Spinal cord (tissue), 10 donors: ENCODE results near the gene CALY. TPM values are rescaled to one million over a fixed set of nuclear protein-coding genes. Genes with fewer than 3 reads are reported as not detected.

Source experiments
- DNase-seq, 6 donors: peaks; one replicate each; pipeline versions ENCODE4 v3.0.0 to v3.0.0-alpha.2; 2013 to 2015; ENCODE audit warnings: low spot score in 6 of 6, low read depth in 4 of 6
- H3K27ac ChIP-seq: one replicate; pipeline ENCODE4 v1.5.1; 2013; ENCODE audit warnings: low read depth, low read length, control low read depth
- H3K27me3 ChIP-seq: one replicate; pipeline ENCODE4 v1.6.1; 2013; ENCODE audit warnings: low read length; ENCODE audit not compliant: control insufficient read depth, insufficient read depth
- H3K36me3 ChIP-seq: one replicate; pipeline ENCODE4 v1.6.1; 2013; ENCODE audit warnings: low read length; ENCODE audit not compliant: control insufficient read depth, insufficient read depth
- H3K4me1 ChIP-seq: one replicate; pipeline ENCODE4 v1.6.1; 2013; ENCODE audit warnings: low read length; ENCODE audit not compliant: control insufficient read depth, insufficient read depth
- H3K4me3 ChIP-seq: one replicate; pipeline ENCODE4 v1.5.1; 2013; ENCODE audit warnings: low read depth, low read length, control low read depth
- H3K9me3 ChIP-seq: one replicate; pipeline ENCODE4 v1.6.1; 2013; ENCODE audit warnings: low read length; ENCODE audit not compliant: control insufficient read depth, insufficient read depth
- WGBS: methylation state at CpG from one replicate; pipeline ENCODE4 v1.1.5; 2013; ENCODE audit warnings: missing lambda C conversion rate; ENCODE audit not compliant: insufficient coverage; 5-methylcytosine and 5-hydroxymethylcytosine counted together
- polyA plus RNA-seq, 2 donors: library from polyadenylated mRNA; unstranded; fragments of 120-200 nt; gene quantifications; one replicate each; pipeline ENCODE4 v1.2.1, GENCODE V29; 2013; ENCODE audit not compliant: insufficient read length in 2 of 2
- total RNA-seq, 2 donors: library from RNA; depleted of rRNA in 1 of 2; stranded (reverse); fragments of 120-200 nt in 1 of 2; fragments of >200 nt in 1 of 2; gene quantifications; one replicate each; pipeline versions ENCODE4 v1.2.3 to v1.2.4, GENCODE V29; 2013 to 2014
- donor health status: healthy.

Gene CALY
- total and polyA plus RNA-seq, 4 donors = 15.9 to 251 (median 127) TPM

- Histone ChIP-seq H3K4me1 (peaks cover 27% of the 10 kb centered on the region), H3K4me3 (no peak overlapping the region), H3K9me3 (no peaks in the 10 kb centered on the region), H3K36me3 (peaks cover 19% of the 10 kb centered on the region), H3K27ac (no peak overlapping the region), H3K27me3 (peaks cover 2% of the 10 kb centered on the region)
- no peak for DNase-seq
- WGBS = 84% methylated on average over 14 of the region's 16 CpGs
Measured at GRCh38 chr10:133353202-133353959, 16.7 kb upstream of the CALY start.

- peaks cover 19% of the 10 kb centered on the region for H3K36me3 ChIP-seq
- no peak for DNase-seq
- H3K27ac ChIP-seq = no peak overlapping the region
- H3K4me1 ChIP-seq = peaks cover 23% of the 10 kb centered on the region
- H3K9me3 ChIP-seq = no peaks in the 10 kb centered on the region
- WGBS = 67% methylated on average over 24 of the region's 24 CpGs
- H3K4me3 ChIP-seq = no peak overlapping the region
- peaks cover 2% of the 10 kb centered on the region for H3K27me3 ChIP-seq
Measured at GRCh38 chr10:133351408-133352318, 15.0 kb upstream of the CALY start.

- Histone ChIP-seq H3K27me3 (no peaks in the 10 kb centered on the region), H3K36me3 (peaks cover 19% of the 10 kb centered on the region), H3K27ac (no peak overlapping the region), H3K4me1 (peaks cover 16% of the 10 kb centered on the region), H3K9me3 (no peaks in the 10 kb centered on the region), H3K4me3 (no peak overlapping the region)
- no peak for DNase-seq
- 54% methylated on average over 13 of the region's 13 CpGs for WGBS
Measured at GRCh38 chr10:133350950-133351329, 14.2 kb upstream of the CALY start.

- 88% methylated on average over 12 of the region's 12 CpGs for WGBS
- peaks cover 11% of the 10 kb centered on the region for H3K4me1 ChIP-seq
- H3K27ac ChIP-seq = no peak overlapping the region
- no peak overlapping the region for H3K4me3 ChIP-seq
- peaks cover 13% of the 10 kb centered on the region for H3K36me3 ChIP-seq
- H3K9me3 ChIP-seq = no peaks in the 10 kb centered on the region
- DNase-seq = no peak
- no peaks in the 10 kb centered on the region for H3K27me3 ChIP-seq
Measured at GRCh38 chr10:133350283-133350949, 13.7 kb upstream of the CALY start.

- Histone ChIP-seq H3K36me3 (peaks cover 5% of the 10 kb centered on the region), H3K4me3 (no peak overlapping the region), H3K27me3 (no peaks in the 10 kb centered on the region), H3K4me1 (peaks cover 5% of the 10 kb centered on the region), H3K27ac (no peak overlapping the region), H3K9me3 (no peaks in the 10 kb centered on the region)
- DNase-seq = no peak
- WGBS = 66% methylated on average over 8 of the region's 9 CpGs
Measured at GRCh38 chr10:133349577-133350011, 12.9 kb upstream of the CALY start.

- Histone ChIP-seq H3K27ac (no peak overlapping the region), H3K36me3 (peaks cover under 1% of the 10 kb centered on the region), H3K9me3 (no peaks in the 10 kb centered on the region), H3K27me3 (no peaks in the 10 kb centered on the region), H3K4me3 (no peak overlapping the region), H3K4me1 (peaks cover 5% of the 10 kb centered on the region)
- WGBS = 89% methylated on average over 8 of the region's 8 CpGs
- DNase-seq = no peak
Measured at GRCh38 chr10:133349160-133349568, 12.5 kb upstream of the CALY start.

- 65% methylated on average over 12 of the region's 16 CpGs for WGBS
- H3K27ac ChIP-seq = no peak overlapping the region
- H3K27me3 ChIP-seq = no peaks in the 10 kb centered on the region
Measured at GRCh38 chr10:133347710-133348517, 11.2 kb upstream of the CALY start.

GRCh38 chr10:133346413-133346812 lies 9.7 kb upstream of the CALY start:
- DNase-seq = no peak
- H3K9me3 ChIP-seq = no peaks in the 10 kb centered on the region
- H3K4me3 ChIP-seq = no peak overlapping the region
- no peaks in the 10 kb centered on the region for H3K36me3 ChIP-seq
- H3K27ac ChIP-seq = no peak overlapping the region
- 67% methylated on average over 10 of the region's 11 CpGs for WGBS
- peaks cover 5% of the 10 kb centered on the region for H3K4me1 ChIP-seq
- peaks cover 2% of the 10 kb centered on the region for H3K27me3 ChIP-seq

More at GRCh38 chr10:133347710-133348517, 11.2 kb upstream of the CALY start:
- Histone ChIP-seq H3K4me1 (peaks cover 5% of the 10 kb centered on the region), H3K9me3 (no peaks in the 10 kb centered on the region), H3K4me3 (no peak overlapping the region), H3K36me3 (no peaks in the 10 kb centered on the region)
- no peak for DNase-seq

- Histone ChIP-seq H3K36me3 (peaks cover 3% of the 10 kb centered on the region), H3K27ac (no peak overlapping the region), H3K9me3 (no peaks in the 10 kb centered on the region), H3K4me1 (peaks cover 5% of the 10 kb centered on the region), H3K27me3 (peaks cover 2% of the 10 kb centered on the region), H3K4me3 (no peak overlapping the region)
- DNase-seq = no peak
- 66% methylated on average over 5 of the region's 5 CpGs for WGBS
Measured at GRCh38 chr10:133344236-133344635, 7.5 kb upstream of the CALY start.
